Measurements from ENCODE around the gene SLC12A1. TPM values are rescaled to one million over a fixed set of nuclear protein-coding genes. Genes with fewer than 3 reads are reported as not detected.

Gene SLC12A1
- total RNA-seq, 3 donors from 2014 or later: not detected

DNA sequence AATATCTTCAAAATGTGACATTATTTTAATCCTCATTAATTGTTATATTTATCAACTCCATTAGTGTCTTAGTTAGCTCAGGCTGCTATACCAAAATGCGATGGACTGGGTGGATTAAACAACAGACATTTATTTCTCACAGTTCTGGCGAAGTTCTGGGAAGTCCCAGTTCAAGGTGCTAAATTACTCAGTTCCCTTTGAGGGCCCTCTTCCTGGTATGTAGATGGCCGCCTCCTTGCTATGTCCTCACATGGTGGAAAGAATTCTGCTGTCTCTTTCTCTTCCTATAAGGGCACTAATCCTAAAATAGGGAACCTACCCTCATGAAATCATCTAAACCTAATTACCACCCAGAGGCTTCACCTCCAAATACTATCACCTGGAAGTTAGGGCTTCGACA is 86.4 kb downstream of the SLC12A1 start:
- TF ChIP-seq, protein P1, sequence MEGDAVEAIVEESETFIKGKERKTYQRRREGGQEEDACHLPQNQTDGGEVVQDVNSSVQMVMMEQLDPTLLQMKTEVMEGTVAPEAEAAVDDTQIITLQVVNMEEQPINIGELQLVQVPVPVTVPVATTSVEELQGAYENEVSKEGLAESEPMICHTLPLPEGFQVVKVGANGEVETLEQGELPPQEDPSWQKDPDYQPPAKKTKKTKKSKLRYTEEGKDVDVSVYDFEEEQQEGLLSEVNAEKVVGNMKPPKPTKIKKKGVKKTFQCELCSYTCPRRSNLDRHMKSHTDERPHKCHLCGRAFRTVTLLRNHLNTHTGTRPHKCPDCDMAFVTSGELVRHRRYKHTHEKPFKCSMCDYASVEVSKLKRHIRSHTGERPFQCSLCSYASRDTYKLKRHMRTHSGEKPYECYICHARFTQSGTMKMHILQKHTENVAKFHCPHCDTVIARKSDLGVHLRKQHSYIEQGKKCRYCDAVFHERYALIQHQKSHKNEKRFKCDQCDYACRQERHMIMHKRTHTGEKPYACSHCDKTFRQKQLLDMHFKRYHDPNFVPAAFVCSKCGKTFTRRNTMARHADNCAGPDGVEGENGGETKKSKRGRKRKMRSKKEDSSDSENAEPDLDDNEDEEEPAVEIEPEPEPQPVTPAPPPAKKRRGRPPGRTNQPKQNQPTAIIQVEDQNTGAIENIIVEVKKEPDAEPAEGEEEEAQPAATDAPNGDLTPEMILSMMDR (IDR thresholded peaks at IDR 0.05): no peak
- H3K4me1 ChIP-seq (ENCODE audit: low read depth): no peaks in the 10 kb centered on the region
- H3K9me3 ChIP-seq: no peaks in the 10 kb centered on the region
- intact Hi-C loops (cut with DNase I, micrococcal nuclease): no loop called here
- no peaks in the 10 kb centered on the region for H3K36me3 ChIP-seq (ENCODE audit: low read depth)
- no peak for ATAC-seq
- DNase-seq: no peak
- no peak overlapping the region for H3K4me3 ChIP-seq

DNA sequence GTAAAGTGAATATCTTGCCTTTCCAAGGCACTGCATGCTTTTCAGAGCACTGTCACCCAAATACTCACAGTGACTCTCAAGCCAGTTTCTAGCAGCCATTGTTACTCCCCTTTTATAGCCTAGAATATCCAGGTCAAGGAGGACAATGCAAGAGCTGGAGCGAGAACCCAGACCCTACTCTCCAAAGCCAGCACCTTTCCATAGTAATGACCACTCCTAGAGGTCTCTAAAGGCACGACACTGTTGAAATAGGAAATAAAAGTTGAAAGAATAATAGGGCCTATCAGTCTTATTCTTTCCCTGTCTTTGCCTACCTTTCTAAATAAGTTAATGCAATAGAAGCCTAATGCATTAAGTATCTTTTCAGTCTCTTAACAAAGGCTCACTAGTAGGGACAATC is 91.6 kb downstream of the SLC12A1 start:
- TF ChIP-seq, protein P1 (IDR thresholded peaks at IDR 0.05): no peak
- H3K36me3 ChIP-seq (ENCODE audit: low read depth): no peaks in the 10 kb centered on the region
- ATAC-seq (no peak), DNase-seq (no peak)
- H3K4me1 ChIP-seq (ENCODE audit: low read depth): no peaks in the 10 kb centered on the region
- H3K9me3 ChIP-seq: no peaks in the 10 kb centered on the region
- intact Hi-C loops (cut with DNase I, micrococcal nuclease): no loop called here
- no peak overlapping the region for H3K4me3 ChIP-seq

DNA sequence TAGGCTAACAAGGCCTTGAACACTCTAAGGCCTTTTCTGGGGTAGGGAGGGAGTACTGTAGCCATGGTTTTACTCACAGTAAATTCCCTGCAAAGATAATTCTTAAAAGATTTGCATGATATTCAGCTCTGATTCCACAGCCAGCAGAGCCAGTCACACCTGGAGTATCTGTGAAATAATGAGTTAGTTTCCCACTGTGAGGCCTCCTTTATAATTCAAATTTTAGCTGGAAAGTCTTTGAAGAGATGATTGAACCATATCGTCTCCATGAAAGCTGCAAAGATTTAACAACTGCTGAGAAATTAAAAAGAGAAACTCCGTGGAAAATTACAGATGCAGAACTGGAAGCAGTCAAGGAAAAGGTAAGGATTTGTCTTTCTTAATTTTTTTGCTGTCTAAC is 92.8 kb downstream of the SLC12A1 start:
- Histone ChIP-seq H3K4me3 (no peak overlapping the region), H3K4me1 (ENCODE audit: low read depth) (no peaks in the 10 kb centered on the region), H3K9me3 (no peaks in the 10 kb centered on the region), H3K36me3 (ENCODE audit: low read depth) (no peaks in the 10 kb centered on the region)
- no peak for DNase-seq
- TF ChIP-seq, protein P1 (IDR thresholded peaks at IDR 0.05): no peak
- intact Hi-C loops (cut with DNase I, micrococcal nuclease): no loop called here
- no peak for ATAC-seq

DNA sequence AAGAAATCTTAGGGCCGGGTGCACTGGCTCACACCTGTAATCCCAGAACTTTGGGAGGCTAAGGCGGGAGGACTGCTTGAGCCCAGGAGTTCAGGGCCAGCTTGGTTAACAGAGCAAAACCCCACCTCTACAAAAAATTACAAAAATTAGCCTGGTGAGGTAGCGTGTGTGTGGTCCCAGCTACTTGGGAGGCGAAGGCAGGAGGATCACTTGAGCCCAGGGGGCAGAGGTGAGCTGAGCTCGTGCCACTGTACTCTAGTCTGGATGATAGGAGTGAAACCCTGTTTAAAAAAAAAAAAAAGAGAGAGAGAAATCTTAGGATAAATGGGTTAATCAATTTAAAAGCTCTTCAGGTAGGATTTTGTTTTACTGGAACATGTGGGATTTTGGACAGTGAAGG is 93.9 kb downstream of the SLC12A1 start:
- Histone ChIP-seq H3K9me3 (no peaks in the 10 kb centered on the region), H3K36me3 (ENCODE audit: low read depth) (no peaks in the 10 kb centered on the region), H3K4me1 (ENCODE audit: low read depth) (no peaks in the 10 kb centered on the region), H3K4me3 (no peak overlapping the region)
- intact Hi-C loops (cut with DNase I, micrococcal nuclease): no loop called here
- no peak for ATAC-seq
- TF ChIP-seq, protein P1 (IDR thresholded peaks at IDR 0.05): no peak
- DNase-seq: no peak

DNA sequence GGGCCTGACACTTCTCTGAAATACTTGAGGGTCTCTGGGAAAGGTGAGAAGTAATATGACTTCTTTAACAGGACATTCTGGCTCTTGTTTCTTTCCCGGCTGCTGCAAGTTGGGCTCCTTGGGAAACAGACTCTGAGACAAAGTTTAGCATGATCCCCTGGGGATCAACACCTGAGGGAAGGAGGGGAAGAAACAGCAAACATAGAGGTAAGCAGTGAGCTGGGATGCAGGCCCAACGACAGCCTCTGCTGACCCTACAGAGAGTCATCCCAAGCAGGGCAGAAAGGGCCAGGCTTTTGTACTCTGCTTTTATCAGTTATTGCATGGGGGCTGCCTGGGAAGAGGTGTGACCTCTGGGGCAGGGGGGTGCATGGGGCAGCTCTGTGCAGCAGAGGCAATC is 98.3 kb downstream of the SLC12A1 start:
- no peaks in the 10 kb centered on the region for H3K36me3 ChIP-seq (ENCODE audit: low read depth)
- intact Hi-C loops (cut with DNase I, micrococcal nuclease): no loop called here
- no peaks in the 10 kb centered on the region for H3K4me1 ChIP-seq (ENCODE audit: low read depth)
- no peaks in the 10 kb centered on the region for H3K9me3 ChIP-seq
- no peak overlapping the region for H3K4me3 ChIP-seq
- TF ChIP-seq, protein P1 (IDR thresholded peaks at IDR 0.05): no peak
- ATAC-seq: no peak
- DNase-seq: no peak

DNA sequence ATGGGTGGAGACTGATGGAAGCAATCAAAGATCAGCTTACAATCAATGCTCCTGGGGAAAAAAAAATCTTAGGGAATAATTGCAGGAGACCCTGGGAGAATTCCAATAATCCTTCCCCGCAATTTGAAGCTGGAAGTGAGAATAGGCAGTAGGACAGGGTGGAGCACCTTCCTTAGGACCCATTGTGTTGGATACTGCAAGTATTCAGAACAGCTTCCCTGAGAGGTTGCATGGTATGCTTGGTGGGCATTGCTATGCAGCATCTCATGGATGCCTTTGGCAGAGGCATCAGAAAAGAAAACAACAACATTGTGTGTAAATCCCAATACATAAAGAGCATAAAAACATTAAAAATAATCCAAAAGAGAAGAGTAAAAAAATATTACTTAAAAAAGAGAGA is 100.5 kb downstream of the SLC12A1 start:
- TF ChIP-seq, protein P1 (IDR thresholded peaks at IDR 0.05): no peak
- no peak for ATAC-seq
- H3K4me3 ChIP-seq: no peak overlapping the region
- no peak for DNase-seq
- no peaks in the 10 kb centered on the region for H3K4me1 ChIP-seq (ENCODE audit: low read depth)
- H3K9me3 ChIP-seq: no peaks in the 10 kb centered on the region
- H3K36me3 ChIP-seq (ENCODE audit: low read depth): no peaks in the 10 kb centered on the region
- intact Hi-C loops (cut with DNase I, micrococcal nuclease): no loop called here
